Testis (tissue), 3 donors: ENCODE data around the gene CPNE9. TPM values are rescaled to one million over a fixed set of nuclear protein-coding genes. Genes with fewer than 3 reads are reported as not detected.

Experiments
- DNase-seq: peaks from one replicate; pipeline ENCODE4 v3.0.0-alpha.2; 2019
- H3K27ac ChIP-seq, 2 donors: fragments of 200-600 bp; sonication (generic); one replicate each; pipeline ENCODE4 v1.5.1; 2019
- H3K27me3 ChIP-seq: fragments of 200-600 bp; sonication (generic); one replicate; pipeline ENCODE4 v1.5.1; 2019
- H3K36me3 ChIP-seq: fragments of 200-600 bp; sonication (generic); one replicate; pipeline ENCODE4 v1.5.1; 2017; ENCODE audit warnings: low read depth; ENCODE audit errors: missing control alignments
- H3K4me1 ChIP-seq: fragments of 200-600 bp; sonication (generic); one replicate; pipeline ENCODE4 v1.5.1; 2019
- H3K4me3 ChIP-seq, 2 donors: fragments of 200-600 bp; sonication (generic); one replicate each; pipeline ENCODE4 v1.5.1; 2017 to 2019
- H3K9me3 ChIP-seq: fragments of 200-600 bp; sonication (generic); one replicate; pipeline ENCODE4 v1.5.1; 2017
- POLR2A ChIP-seq: fragments of 450-650 bp; IDR thresholded peaks from one replicate; pipeline ENCODE4 v1.6.1; 2017; ENCODE audit warnings: antibody characterized with exemption, mild to moderate bottlenecking, moderate library complexity
- WGBS, 2 donors: methylation state at CpG; one replicate each; pipeline ENCODE4 v1.1.5; 2018; 5-methylcytosine and 5-hydroxymethylcytosine counted together
- intact Hi-C: fragments of 100-400 bp; cut with DNase I; formaldehyde crosslinking; loops from one replicate; pipeline ENCODE4 v1.15.1; 2023; ENCODE audit warnings: low total_unique reads
- polyA plus RNA-seq: library from polyadenylated mRNA; stranded (reverse); fragments of 350-450 nt; fragmentation: Illumina TruSeq; extraction: RNeasy Lipid Tissue Mini Kit (QIAGEN cat#74804); gene quantifications from one replicate; pipeline ENCODE4 v1.2.3, GENCODE V29; 2014; ENCODE audit warnings: low read depth, low replicate concordance; ENCODE audit not compliant: insufficient read depth
- total RNA-seq, 2 donors: library from RNA; depleted of rRNA; stranded (reverse); fragments of >200 nt; gene quantifications; one replicate each; pipeline ENCODE4 v1.2.3, GENCODE V29; 2016
- TF ChIP-seq, protein P1 (sequence below), 3 experiments: fragments of 450-650 bp in 2 of 3; fragments of 200-600 bp in 1 of 3; sonication (generic) in 1 of 3; IDR thresholded peaks; one replicate each; pipeline ENCODE4 v1.5.1; 2016 to 2019; ENCODE audit warnings: antibody characterized with exemption in 3 of 3, mild to moderate bottlenecking in 2 of 3, moderate library complexity in 1 of 3

The CPNE9 gene
- total and polyA plus RNA-seq, 3 donors from 2014 or later = 0.31 to 1.4 (median 1.3) TPM

DNA sequence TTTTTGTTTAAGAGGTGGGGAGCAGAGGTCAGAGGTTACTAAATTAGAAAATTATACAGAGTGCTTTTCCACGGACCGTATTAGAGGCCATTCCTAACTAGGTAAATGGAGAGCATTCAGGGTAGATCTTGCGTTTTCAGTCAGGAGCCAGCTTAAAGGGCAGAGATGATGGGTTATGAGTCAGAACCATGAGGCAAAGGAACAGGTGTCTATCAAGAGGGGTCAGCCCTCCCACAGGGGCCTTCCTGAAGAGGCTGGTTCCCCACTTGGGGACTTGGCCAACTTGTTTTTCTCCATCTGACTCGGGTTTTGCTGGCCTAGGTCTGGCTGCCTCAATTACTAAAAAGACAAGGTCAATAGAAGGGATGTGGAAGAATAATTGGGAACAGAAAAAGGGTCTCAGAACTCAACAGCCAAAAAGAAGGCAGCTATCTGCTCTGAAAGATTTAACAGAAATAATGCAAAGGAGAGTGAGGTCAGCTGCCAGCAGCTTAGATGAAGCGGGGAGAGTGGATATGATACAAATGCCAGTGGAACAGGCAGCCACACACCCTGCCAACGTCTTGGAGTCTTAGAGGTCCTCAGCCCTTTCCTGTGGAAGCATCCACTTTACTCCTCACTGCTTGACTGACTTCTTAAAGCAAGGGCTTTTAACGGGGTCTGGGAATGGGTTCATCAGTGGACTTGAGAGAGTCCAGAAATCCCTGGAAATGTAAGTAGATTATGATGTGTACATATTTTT, 36.8 kb upstream of the CPNE9 start:
- Histone ChIP-seq H3K27me3 (no peaks in the 10 kb centered on the region), H3K27ac (no peak overlapping the region), H3K4me3 (no peak overlapping the region), H3K4me1 (peaks cover 27% of the 10 kb centered on the region), H3K9me3 (no peaks in the 10 kb centered on the region), H3K36me3 (no peaks in the 10 kb centered on the region)
- DNase-seq = no peak
- no peak for TF ChIP-seq POLR2A
- TF ChIP-seq, protein P1, sequence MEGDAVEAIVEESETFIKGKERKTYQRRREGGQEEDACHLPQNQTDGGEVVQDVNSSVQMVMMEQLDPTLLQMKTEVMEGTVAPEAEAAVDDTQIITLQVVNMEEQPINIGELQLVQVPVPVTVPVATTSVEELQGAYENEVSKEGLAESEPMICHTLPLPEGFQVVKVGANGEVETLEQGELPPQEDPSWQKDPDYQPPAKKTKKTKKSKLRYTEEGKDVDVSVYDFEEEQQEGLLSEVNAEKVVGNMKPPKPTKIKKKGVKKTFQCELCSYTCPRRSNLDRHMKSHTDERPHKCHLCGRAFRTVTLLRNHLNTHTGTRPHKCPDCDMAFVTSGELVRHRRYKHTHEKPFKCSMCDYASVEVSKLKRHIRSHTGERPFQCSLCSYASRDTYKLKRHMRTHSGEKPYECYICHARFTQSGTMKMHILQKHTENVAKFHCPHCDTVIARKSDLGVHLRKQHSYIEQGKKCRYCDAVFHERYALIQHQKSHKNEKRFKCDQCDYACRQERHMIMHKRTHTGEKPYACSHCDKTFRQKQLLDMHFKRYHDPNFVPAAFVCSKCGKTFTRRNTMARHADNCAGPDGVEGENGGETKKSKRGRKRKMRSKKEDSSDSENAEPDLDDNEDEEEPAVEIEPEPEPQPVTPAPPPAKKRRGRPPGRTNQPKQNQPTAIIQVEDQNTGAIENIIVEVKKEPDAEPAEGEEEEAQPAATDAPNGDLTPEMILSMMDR (IDR thresholded peaks at IDR 0.05) = no peak
- 75 to 84% methylated on average over 7 of the region's 7 CpGs for WGBS, 2 donors
- intact Hi-C loops = no loop called here

DNA sequence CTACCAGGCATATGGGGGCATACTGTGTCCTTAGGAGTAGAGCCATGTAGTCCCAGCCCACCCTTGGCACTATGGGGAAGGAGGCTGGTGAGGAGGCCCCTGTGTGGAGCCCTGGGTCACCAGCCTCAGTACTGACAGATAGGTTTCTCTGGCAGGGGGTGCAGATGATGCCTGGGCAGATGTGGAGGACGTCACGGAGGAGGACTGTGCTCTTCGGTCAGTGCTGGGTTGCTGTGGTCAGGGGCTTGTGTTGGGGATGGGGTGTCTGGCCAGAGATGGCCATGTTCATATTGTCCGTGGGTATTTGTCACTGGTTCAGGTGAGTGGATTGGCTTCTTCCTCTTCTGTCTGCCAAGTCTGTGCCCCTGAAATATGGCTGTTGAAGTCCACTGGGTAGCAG, 34.4 kb upstream of the CPNE9 start:
- H3K4me3 ChIP-seq = no peak overlapping the region
- no peaks in the 10 kb centered on the region for H3K36me3 ChIP-seq
- DNase-seq = no peak
- 92 to 100% methylated on average over 3 to 4 of the region's 4 CpGs for WGBS, 2 donors
- H3K27ac ChIP-seq = peak overlapping the region; percentile 5 to 63
- TF ChIP-seq, protein P1 (IDR thresholded peaks at IDR 0.05) = no peak
- TF ChIP-seq POLR2A = no peak
- peaks cover 30% of the 10 kb centered on the region for H3K4me1 ChIP-seq
- H3K9me3 ChIP-seq = no peaks in the 10 kb centered on the region
- no peaks in the 10 kb centered on the region for H3K27me3 ChIP-seq
- intact Hi-C loops = no loop called here

DNA sequence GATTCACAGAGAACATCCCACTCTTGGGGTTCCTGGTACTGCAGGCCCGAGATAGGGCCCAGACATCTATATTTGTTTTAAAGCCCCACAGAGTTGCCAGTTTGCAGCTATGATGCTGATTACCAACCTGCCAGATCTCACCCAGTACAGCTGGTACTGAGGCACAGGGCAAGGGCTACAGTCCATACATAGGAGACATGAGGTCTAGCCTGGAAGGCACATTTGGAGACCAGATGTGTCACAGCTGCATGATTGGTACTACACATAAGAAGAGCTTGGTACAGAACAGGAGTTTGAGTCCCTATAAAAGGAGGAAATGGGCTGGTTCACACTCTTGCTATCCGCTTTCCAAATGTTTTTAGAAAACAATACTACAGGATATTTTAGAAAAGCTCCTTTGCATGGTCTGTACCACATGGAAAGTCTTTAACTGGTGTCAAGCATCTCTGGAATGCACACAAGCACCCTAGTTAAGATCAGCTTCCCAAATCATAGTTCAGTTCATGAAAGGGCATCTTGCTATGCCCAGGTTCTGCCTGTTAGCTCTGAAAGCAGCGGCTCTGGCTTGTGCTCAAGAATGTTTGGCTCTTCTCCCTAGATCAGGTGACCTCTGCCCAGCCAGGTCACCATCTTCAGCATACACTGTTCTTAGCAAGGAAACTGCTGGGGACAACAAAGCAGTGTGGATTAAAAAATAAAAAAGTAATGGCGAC, 33.8 kb upstream of the CPNE9 start:
- 44 to 47% methylated on average over 4 of the region's 4 CpGs for WGBS, 2 donors
- peak; percentile 81 for DNase-seq

DNA sequence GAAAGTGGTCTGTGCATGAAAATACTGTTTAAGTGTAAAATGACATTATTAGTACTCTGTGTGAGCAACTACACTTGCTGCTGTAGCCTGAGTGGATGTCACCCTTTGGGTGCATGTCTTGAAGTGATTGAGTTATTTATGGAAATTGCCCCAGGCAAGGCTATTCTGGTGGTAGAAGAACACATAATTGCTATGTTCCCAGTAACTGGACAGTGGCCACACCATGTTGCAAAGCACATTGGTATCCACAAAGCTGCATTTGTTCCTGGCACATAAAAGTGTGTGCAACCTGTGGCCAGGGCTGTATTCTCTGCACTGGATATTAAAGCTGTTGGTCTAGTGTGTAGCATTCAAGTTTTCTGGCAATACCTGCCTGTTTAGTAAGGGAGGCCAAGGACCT, 30.6 kb upstream of the CPNE9 start:
- H3K27ac ChIP-seq = no peak overlapping the region
- H3K4me1 ChIP-seq = peaks cover 49% of the 10 kb centered on the region
- H3K27me3 ChIP-seq = no peaks in the 10 kb centered on the region
- no peaks in the 10 kb centered on the region for H3K36me3 ChIP-seq
- DNase-seq = no peak
- intact Hi-C loops = no loop called here
- no peaks in the 10 kb centered on the region for H3K9me3 ChIP-seq
- H3K4me3 ChIP-seq = no peak overlapping the region
- TF ChIP-seq POLR2A = no peak
- TF ChIP-seq, protein P1 (IDR thresholded peaks at IDR 0.05) = no peak

More for the DNA sequence above, 33.8 kb upstream of the CPNE9 start:
- Histone ChIP-seq H3K4me3 (no peak overlapping the region), H3K36me3 (no peaks in the 10 kb centered on the region), H3K27me3 (no peaks in the 10 kb centered on the region), H3K9me3 (no peaks in the 10 kb centered on the region), H3K27ac (peak overlapping the region; percentile 6 to 63), H3K4me1 (peaks cover 30% of the 10 kb centered on the region)
- intact Hi-C loops = no loop called here
- TF ChIP-seq, protein P1 (IDR thresholded peaks at IDR 0.05) = no peak
- no peak for TF ChIP-seq POLR2A
